DMS53 treated with DMSO at 0.1 percent for 48 hours (cell line): ENCODE data around the gene OR14I1.

Experiments used
- DNase-seq: peaks from one replicate; lab custom pipeline; 2025; ENCODE audit not compliant: unreplicated experiment; lab: John Stamatoyannopoulos, UW

OR14I1 gene

GRCh38 chr1:248702714-248703113 lies at the start of gene OR14I1:
Gene OR14I1 (minus strand): TSS chr1:248702766.
- DNase-seq = no peak

DNA sequence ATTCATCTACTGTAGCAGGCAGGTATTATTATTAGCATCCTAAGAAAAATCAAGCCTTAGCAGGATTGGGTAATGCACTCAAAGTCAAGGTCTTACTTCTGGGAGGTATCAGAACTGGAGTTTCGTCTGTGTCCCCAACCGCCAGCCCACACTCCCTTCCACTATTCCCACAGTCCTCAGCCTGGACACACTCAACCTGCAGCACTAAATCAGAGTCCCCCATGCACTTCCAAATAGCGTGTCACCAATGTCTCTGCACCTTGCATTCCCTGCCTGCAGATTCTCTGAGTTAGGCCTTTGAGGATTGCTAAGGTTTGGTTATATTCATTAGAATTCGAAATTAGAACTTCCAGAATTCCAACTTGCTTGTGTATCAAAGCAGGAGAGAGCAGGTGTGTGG lies 49.1 kb upstream of the OR14I1 start:
- no peak for DNase-seq

- no peak for DNase-seq
Observed at GRCh38 chr1:248751142-248751541, 48.6 kb upstream of the OR14I1 start.

DNA sequence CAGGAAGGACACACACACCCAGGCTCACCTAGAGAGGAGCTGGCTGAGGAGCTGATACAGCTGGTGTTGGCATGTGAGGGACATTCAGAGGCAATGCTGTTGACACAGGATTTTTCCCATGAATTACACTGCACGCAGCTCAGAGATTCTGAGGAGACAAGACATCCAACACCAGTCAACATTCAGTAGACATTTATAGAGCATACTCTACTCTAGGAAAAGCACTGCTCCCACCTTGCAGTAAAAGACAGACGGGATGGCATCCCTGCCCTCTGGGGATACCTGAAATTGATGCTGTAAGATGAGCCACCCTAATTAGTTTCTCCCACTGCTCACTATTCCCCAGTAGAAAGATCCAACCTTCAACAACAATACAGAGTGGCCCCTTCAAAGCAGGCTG lies 47.9 kb upstream of the OR14I1 start:
- DNase-seq = no peak

DNA sequence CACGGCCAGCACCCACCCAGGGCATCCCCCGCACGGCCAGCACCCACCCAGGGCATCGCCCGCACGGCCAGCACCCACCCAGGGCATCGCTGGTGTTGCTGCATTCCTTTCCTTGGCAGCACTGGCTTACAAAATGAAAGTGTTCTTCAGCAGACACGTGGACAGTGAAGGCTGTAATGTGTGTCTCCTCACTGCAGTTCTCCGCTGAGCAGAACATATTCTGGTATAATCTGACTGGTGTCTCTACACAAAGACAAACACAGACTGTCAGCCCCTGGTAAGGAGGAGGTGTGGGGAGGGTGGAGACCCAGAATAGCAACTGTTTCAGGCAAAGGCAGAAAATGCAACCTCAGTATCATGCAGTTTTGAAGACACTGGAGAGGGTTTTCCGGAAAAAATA lies 45.6 kb upstream of the OR14I1 start:
- no peak for DNase-seq

GRCh38 chr1:248740876-248741275 lies 38.3 kb upstream of the OR14I1 start:
- no peak for DNase-seq

- peak; percentile 24 for DNase-seq
Observed at GRCh38 chr1:248739572-248740205, 37.1 kb upstream of the OR14I1 start.

DNA sequence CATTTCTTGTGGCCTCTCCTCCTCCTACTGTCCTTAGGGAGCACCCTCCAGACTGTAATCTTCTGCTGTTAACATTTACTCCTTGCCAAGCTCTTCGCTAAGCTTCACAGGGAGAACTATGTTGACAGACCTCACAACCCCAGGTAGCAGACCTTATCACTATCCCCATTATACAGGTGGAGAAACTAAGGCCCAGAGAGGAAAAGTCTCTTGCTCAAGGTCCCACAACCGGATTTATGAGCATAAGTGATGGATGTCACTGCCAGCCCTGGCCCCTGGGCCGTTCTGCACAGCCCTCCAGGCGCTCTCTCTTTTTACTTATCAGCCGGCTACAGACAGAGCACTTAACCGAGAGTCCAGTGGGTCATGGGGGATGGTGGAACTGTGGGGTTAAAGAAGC lies 34.9 kb upstream of the OR14I1 start:
- DNase-seq = no peak

- DNase-seq = no peak
Observed at GRCh38 chr1:248736977-248737376, 34.4 kb upstream of the OR14I1 start.

DNA sequence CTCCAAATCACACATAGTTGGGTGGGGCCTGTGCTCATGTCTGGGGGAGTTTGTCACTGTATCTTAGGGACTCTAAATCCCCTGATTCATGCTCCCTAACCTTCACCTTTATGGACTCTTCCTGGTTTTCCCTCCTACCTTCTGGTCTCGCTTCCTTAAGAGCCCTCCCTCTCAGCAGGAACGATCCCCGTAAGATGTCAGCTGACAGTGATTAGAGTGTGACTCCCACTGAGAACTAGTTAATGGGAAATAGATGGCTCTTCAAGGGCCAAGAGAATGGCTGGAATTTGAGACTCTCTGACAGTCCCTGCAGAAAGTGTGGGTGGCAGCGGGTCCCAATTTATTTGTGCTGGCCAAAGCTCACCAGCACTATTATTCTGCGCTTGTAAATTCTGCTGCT lies 31.0 kb upstream of the OR14I1 start:
- no peak for DNase-seq

DNA sequence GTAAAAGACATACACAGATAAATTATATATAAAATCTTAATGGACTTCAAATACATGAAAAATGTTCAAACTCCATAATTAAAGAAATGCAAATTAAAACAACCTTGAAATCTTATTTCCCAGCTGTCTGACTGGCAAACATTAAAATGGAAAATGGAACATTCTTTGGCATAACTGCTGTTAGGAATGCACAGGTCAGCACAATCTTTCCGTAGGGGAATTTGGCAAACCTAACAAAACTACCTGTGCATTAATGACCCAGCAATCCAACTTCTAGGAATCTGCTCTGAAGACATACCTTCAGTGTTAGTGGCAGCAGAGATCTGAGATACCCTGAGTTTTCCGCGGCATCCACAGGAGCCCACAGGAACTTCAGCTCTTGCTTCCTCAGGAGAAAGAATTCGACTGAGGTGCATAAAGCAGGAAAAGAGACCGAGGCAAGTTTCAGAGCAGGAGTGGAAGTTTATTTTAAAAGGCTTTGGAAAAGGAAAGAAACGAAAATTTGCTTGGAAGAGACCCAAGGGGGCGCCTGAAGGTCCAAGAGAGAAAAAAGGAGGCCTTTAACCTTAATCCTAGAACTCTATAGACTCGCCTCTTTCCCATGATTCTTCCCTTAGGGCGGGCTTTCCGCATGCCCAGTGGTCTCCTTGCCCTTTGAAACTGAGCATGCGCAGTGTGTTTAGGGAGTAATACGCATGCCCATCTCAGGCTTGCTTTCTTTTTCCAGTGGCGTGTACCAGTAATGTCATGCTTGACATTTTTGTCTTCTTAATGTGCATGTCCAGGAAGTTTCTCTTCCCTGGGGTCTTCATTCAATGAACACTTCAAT lies 28.2 kb upstream of the OR14I1 start:
- DNase-seq = no peak

- no peak for DNase-seq
Observed at GRCh38 chr1:248714248-248714647, 11.7 kb upstream of the OR14I1 start.

GRCh38 chr1:248710305-248710900 lies 7.8 kb upstream of the OR14I1 start:
- no peak for DNase-seq

DNA sequence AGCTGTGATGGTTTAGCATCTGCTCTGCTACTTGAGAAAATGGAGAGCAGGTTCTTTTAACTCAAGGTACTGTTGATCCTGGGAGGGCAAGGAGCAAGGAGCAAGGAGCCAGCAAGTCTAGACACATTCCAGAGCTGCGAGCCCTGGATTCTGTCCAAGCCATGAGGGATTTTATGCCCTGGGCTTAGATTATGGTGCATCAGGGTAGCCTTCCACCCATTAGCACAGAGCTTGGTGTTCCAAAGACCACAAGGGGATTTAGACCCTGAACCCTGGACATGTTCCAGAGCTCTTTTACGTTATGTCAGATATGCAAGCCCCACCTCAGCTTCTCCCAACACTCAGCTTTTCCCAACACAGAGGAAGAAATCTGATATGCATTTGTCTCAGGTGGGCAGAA lies 2.0 kb upstream of the OR14I1 start:
- no peak for DNase-seq

GRCh38 chr1:248703674-248704073 lies 1.1 kb upstream of the OR14I1 start:
- peak; percentile 7 for DNase-seq

GRCh38 chr1:248699099-248699498 lies 3.5 kb downstream of the OR14I1 start:
- DNase-seq = no peak

- DNase-seq = no peak
Observed at GRCh38 chr1:248697907-248698306, 4.7 kb downstream of the OR14I1 start.

DNA sequence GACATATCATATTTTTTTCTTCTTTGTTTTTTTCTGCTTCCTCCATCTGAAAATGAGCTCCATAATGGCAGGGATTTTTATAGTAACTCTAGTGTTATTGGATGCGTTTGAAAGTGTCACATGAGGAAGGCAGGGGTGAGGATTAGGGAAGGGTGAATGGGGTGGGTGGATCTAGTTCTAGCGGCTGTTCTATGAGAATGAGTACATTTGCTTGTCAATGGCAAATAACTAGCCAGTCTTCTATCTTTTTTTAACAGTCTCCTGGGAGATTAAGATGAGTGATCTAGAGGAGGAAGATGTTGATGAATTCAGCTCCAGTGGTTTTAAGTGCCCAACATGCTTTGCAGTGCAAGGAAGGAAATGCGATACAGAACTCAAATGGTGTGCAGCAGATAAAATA lies 5.8 kb downstream of the OR14I1 start:
- no peak for DNase-seq

- peak; percentile 75 for DNase-seq
Observed at GRCh38 chr1:248696261-248696660, 6.3 kb downstream of the OR14I1 start.

GRCh38 chr1:248695451-248696132 lies 7.0 kb downstream of the OR14I1 start:
- no peak for DNase-seq

DNA sequence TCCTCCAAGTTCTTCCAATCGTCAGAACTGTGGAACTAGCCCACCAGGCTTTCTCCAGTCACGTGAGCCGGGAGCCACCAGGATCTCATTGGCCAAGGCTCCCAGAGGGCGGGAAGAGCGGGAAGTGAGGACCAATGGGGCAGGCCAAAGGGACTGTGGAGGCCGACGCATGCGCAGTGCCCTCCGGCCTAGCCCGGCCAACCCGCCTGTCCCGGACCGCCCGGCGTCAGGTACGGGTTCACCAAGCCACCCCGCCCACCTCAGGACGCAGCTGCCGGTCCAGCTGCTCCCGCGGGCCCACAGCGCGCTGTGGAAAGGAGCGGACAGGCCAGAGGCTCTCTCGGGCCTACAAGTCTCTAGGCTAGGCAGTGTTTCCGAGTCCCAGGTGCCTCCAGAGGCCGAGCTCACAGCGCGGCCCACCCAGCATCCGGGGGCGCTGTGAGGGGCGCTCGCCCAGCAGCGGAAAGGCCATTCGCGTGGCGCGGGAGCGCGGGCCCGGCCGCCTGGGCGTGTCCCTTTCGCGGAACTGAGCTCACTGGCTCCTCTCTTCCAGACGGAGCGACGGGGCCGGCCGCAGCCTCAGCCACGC lies 10.9 kb downstream of the OR14I1 start:
- no peak for DNase-seq
